LNCAP (cell line): ENCODE measurements around the gene DPPA3.

Source experiments
- TF ChIP-seq, protein P1 (sequence below): fragments of 450-650 bp; IDR thresholded peaks from 2 replicates; pipeline ENCODE4 v1.5.1; 2017; ENCODE audit warnings: mild to moderate bottlenecking

The DPPA3 gene

GRCh38 chr12:7709969-7710675 lies 1.1 kb upstream of the DPPA3 start:
- TF ChIP-seq, protein P1, sequence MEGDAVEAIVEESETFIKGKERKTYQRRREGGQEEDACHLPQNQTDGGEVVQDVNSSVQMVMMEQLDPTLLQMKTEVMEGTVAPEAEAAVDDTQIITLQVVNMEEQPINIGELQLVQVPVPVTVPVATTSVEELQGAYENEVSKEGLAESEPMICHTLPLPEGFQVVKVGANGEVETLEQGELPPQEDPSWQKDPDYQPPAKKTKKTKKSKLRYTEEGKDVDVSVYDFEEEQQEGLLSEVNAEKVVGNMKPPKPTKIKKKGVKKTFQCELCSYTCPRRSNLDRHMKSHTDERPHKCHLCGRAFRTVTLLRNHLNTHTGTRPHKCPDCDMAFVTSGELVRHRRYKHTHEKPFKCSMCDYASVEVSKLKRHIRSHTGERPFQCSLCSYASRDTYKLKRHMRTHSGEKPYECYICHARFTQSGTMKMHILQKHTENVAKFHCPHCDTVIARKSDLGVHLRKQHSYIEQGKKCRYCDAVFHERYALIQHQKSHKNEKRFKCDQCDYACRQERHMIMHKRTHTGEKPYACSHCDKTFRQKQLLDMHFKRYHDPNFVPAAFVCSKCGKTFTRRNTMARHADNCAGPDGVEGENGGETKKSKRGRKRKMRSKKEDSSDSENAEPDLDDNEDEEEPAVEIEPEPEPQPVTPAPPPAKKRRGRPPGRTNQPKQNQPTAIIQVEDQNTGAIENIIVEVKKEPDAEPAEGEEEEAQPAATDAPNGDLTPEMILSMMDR, result no peak

DNA sequence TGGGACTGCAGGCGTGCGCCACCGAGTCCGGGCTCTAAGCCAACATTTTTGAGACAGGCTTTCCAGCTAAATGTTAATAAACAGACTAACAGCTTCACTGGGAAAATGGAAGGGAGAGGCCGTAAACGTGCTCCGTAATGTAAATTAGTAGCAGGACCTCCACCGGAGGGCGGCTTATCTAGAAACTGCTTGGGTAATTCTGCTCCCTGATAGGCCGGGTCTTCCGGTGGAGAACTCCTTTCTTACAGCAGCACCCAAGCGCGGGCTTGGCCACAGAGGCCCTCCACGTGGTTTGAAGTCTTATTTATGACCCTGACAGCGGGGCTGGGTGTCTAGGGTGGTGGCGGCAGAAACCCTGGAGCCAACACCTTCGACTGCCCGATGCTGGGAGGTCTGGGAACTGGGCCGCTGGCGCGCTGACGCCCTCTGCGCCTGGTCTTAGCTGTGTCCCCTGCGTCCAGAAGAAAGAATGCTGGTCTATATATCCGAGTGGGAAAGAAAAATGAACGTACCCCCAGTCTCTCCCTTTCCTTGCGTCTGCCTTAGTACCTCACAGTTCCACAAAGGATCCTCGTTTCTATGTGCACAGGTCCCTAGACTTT lies 1.7 kb downstream of the DPPA3 start:
- TF ChIP-seq, protein P1, result no peak

DNA sequence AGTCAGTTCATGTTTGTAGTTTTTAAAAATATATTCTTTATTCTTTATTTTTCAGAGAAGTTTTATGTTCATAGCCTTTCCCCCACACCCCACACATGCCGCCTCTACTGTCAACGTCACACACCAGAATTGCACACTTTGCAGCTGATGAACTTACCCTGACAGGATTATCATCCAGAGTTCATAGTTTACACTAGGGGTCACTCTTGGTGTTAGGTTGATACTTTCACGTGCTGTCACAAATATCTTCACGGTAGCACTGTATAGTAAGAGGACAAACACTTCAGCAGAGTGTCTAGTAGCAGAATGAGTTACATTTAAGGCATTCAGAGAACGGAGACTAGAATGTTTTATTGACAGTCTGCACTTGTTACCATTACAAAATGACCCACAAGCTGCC lies 5.1 kb downstream of the DPPA3 start:
- TF ChIP-seq, protein P1, result peak; percentile 50

GRCh38 chr12:7719946-7720730 lies 8.9 kb downstream of the DPPA3 start:
- TF ChIP-seq, protein P1, result no peak

- TF ChIP-seq, protein P1, result no peak
Measured at GRCh38 chr12:7723926-7724325, 12.7 kb downstream of the DPPA3 start.

GRCh38 chr12:7729746-7730145 lies 18.5 kb downstream of the DPPA3 start:
- TF ChIP-seq, protein P1, result no peak

- TF ChIP-seq, protein P1, result no peak
Measured at GRCh38 chr12:7731486-7731885, 20.3 kb downstream of the DPPA3 start.
